Prostate gland (tissue), 2 donors: ENCODE measurements around the gene IFNA10.
"Not testable (repeated sequence)": the region's sequence is repeated elsewhere in the genome, so short reads cannot be mapped to it uniquely, and the experiment has no call there.

Source experiments
- POLR2A ChIP-seq: fragments of 450-650 bp; IDR thresholded peaks from one replicate; pipeline ENCODE4 v1.6.1; 2016; ENCODE audit warnings: antibody characterized with exemption, mild to moderate bottlenecking
- POLR2AphosphoS5 ChIP-seq: sonication (generic); formaldehyde crosslinking; IDR thresholded peaks from one replicate; pipeline ENCODE4 v1.6.1; 2017; ENCODE audit warnings: antibody characterized with exemption
- TF ChIP-seq, protein P1 (sequence below), 4 experiments: fragments of 200-600 bp in 2 of 4; fragments of 450-650 bp in 2 of 4; sonication (generic) in 2 of 4; IDR thresholded peaks; 1 replicate in 3 of 4; 2 replicates in 1 of 4; pipeline ENCODE4 v1.5.1; 2016 to 2019; ENCODE audit warnings: antibody characterized with exemption in 4 of 4, mild to moderate bottlenecking in 2 of 4, moderate library complexity in 2 of 4

DNA sequence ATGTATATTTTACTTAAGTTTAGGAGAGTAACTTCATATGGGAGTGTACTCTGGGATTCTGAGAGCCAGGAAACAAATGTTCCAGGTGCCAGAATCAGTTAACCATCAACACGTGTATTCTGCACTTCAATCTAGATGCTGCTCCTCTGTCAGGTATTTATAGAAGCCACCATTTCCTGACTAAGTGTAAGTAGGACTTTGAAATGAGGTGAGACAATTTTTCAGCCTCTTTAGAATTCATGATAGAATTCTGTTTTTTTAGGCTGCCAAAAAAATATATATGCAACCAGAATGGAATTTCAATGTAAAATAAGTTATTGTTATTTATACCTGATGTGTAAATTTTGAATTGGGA lies 29.4 kb upstream of the IFNA10 start:
- TF ChIP-seq, protein P1, sequence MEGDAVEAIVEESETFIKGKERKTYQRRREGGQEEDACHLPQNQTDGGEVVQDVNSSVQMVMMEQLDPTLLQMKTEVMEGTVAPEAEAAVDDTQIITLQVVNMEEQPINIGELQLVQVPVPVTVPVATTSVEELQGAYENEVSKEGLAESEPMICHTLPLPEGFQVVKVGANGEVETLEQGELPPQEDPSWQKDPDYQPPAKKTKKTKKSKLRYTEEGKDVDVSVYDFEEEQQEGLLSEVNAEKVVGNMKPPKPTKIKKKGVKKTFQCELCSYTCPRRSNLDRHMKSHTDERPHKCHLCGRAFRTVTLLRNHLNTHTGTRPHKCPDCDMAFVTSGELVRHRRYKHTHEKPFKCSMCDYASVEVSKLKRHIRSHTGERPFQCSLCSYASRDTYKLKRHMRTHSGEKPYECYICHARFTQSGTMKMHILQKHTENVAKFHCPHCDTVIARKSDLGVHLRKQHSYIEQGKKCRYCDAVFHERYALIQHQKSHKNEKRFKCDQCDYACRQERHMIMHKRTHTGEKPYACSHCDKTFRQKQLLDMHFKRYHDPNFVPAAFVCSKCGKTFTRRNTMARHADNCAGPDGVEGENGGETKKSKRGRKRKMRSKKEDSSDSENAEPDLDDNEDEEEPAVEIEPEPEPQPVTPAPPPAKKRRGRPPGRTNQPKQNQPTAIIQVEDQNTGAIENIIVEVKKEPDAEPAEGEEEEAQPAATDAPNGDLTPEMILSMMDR (IDR thresholded peaks at IDR 0.05) = not testable (repeated sequence)
- not testable (repeated sequence) for TF ChIP-seq POLR2A, POLR2AphosphoS5
